GM12878 (cell line): ENCODE data around the gene CACNA2D1. TPM values are rescaled to one million over a fixed set of nuclear protein-coding genes. Genes with fewer than 3 reads are reported as not detected.

ENCODE experiments used
- ASH2L ChIP-seq: fragments of 300-600, 200-600 bp; sonication (generic); IDR thresholded peaks from 2 replicates; pipeline ENCODE4 v1.6.1; 2017; ENCODE audit warnings: low read depth, mild to moderate bottlenecking, borderline replicate concordance
- CBX3 ChIP-seq: fragments of 200-600 bp; sonication (generic); IDR thresholded peaks from 2 replicates; pipeline ENCODE4 v1.6.1; 2016; ENCODE audit warnings: low read depth, borderline replicate concordance
- CBX5 ChIP-seq: sonication (generic); IDR thresholded peaks from 2 replicates; pipeline ENCODE4 v1.6.1; 2016; ENCODE audit warnings: low read depth, moderate library complexity, mild to moderate bottlenecking, inconsistent platforms
- CHD2 ChIP-seq: IDR thresholded peaks from 2 replicates; pipeline ENCODE4 v1.6.1; 2011; ENCODE audit warnings: low read depth, low read length, improper control_type of control experiment, borderline replicate concordance
- GABPA ChIP-seq: IDR thresholded peaks from 2 replicates; pipeline ENCODE4 v1.6.1; 2014; ENCODE audit warnings: antibody characterized with exemption, low read depth, mild to moderate bottlenecking, inconsistent platforms
- JUNB ChIP-seq: IDR thresholded peaks from 2 replicates; pipeline ENCODE4 v1.6.1; 2016; ENCODE audit warnings: antibody characterized with exemption, mild to moderate bottlenecking
- KAT2A ChIP-seq: conservative IDR thresholded peaks from 2 replicates; pipeline ENCODE4 v1.6.1; 2011; ENCODE audit warnings: low read depth, low read length; ENCODE audit not compliant: control insufficient read depth
- KLF5 ChIP-seq: fragments of 450-650 bp; IDR thresholded peaks from 2 replicates; pipeline ENCODE4 v1.6.1; 2014; ENCODE audit warnings: mild to moderate bottlenecking; ENCODE audit not compliant: partially characterized antibody
- NKRF ChIP-seq: fragments of 450-650 bp; conservative IDR thresholded peaks from 2 replicates; pipeline ENCODE4 v1.6.1; 2017; ENCODE audit warnings: mild to moderate bottlenecking, moderate library complexity
- NR2C2 ChIP-seq: IDR thresholded peaks from 2 replicates; pipeline ENCODE4 v1.6.1; 2011; ENCODE audit warnings: borderline replicate concordance, low read depth; ENCODE audit not compliant: control insufficient read depth, insufficient read length
- PBX3 ChIP-seq: IDR thresholded peaks from 2 replicates; pipeline ENCODE4 v1.6.1; 2011; ENCODE audit warnings: mild to moderate bottlenecking, low read depth, low read length, moderate library complexity; ENCODE audit not compliant: insufficient replicate concordance
- POLR2AphosphoS2 ChIP-seq: IDR thresholded peaks from 2 replicates; pipeline ENCODE4 v1.6.1; 2011; ENCODE audit warnings: low read depth, mild to moderate bottlenecking, low read length, improper control_type of control experiment, moderate library complexity
- SRF ChIP-seq, 2 experiments: IDR thresholded peaks; 2 replicates each; pipeline ENCODE4 v1.6.1; 2011; ENCODE audit warnings: low read depth in 2 of 2, low read length in 2 of 2, mild to moderate bottlenecking in 1 of 2, moderate library complexity in 1 of 2
- WRNIP1 ChIP-seq: IDR thresholded peaks from 2 replicates; pipeline ENCODE4 v1.6.1; 2011; ENCODE audit warnings: low read depth, low read length, improper control_type of control experiment, borderline replicate concordance
- ZBTB33 ChIP-seq: fragments of 450-650 bp; IDR thresholded peaks from 2 replicates; pipeline ENCODE4 v1.6.1; 2017; ENCODE audit warnings: mild to moderate bottlenecking
- polyA plus RNA-seq, 11 experiments: library from polyadenylated mRNA; depleted of rRNA in 4 of 11; unstranded in 6 of 11; stranded (reverse) in 5 of 11; fragments of >200 nt; fragmentation: Nextera tagmentation in 4 of 11; fragmentation: Illumina TruSeq in 1 of 11; extraction: Ambion mirVana in 4 of 11; extraction: Trizol in 1 of 11; gene quantifications; 1 replicate in 1 of 11; 2 replicates in 10 of 11; pipeline versions ENCODE4 v1.2.1 to v1.2.3, GENCODE V29; 2011 to 2016; ENCODE audit warnings: inconsistent platforms in 2 of 11, missing spikeins in 2 of 11, low read depth in 1 of 11
- total RNA-seq, 4 experiments: library from RNA; depleted of rRNA in 3 of 4; stranded (reverse); fragments of >200 nt in 3 of 4; fragmentation: Illumina TruSeq in 1 of 4; extraction: Trizol in 1 of 4; gene quantifications; 2 replicates each; pipeline versions ENCODE4 v1.2.1 to v1.2.3, GENCODE V29; 2013 to 2021

Gene CACNA2D1
- total and polyA plus RNA-seq, 10 of the 15 experiments (the other 5 are each of a cell fraction or from before 2014, with no cell fraction given): 0.14 to 14.8 (median 0.97) TPM

- TF ChIP-seq ZBTB33: no peak
- no peak for TF ChIP-seq NKRF
- no peak for TF ChIP-seq GABPA
- TF ChIP-seq CBX3: no peak
- no peak for TF ChIP-seq KLF5
- no peak for TF ChIP-seq CHD2
- no peak for TF ChIP-seq CBX5
- no peak for TF ChIP-seq NR2C2
- TF ChIP-seq PBX3: no peak
- no peak for TF ChIP-seq WRNIP1
- TF ChIP-seq SRF (IDR thresholded peaks at IDR 0.05; ENCODE audit: low read depth in 2 of 2, low read length in 2 of 2): no peak
- TF ChIP-seq JUNB: no peak
- TF ChIP-seq KAT2A: no peak
- no peak for TF ChIP-seq POLR2AphosphoS2
- TF ChIP-seq ASH2L: no peak
Observed at GRCh38 chr7:82419200-82419599, 24.4 kb downstream of the CACNA2D1 start (continued).
